GM19035 (cell line): ENCODE measurements around the gene LRRTM2.

Experiments
- ATAC-seq: cut with Tn5 transposase; IDR thresholded peaks from one replicate; pipeline ENCODE4 v1.9.1; 2021; ENCODE audit not compliant: unreplicated experiment

LRRTM2 gene

GRCh38 chr5:138883211-138883610, 8.1 kb upstream of the LRRTM2 start:
- no peak for ATAC-seq

DNA sequence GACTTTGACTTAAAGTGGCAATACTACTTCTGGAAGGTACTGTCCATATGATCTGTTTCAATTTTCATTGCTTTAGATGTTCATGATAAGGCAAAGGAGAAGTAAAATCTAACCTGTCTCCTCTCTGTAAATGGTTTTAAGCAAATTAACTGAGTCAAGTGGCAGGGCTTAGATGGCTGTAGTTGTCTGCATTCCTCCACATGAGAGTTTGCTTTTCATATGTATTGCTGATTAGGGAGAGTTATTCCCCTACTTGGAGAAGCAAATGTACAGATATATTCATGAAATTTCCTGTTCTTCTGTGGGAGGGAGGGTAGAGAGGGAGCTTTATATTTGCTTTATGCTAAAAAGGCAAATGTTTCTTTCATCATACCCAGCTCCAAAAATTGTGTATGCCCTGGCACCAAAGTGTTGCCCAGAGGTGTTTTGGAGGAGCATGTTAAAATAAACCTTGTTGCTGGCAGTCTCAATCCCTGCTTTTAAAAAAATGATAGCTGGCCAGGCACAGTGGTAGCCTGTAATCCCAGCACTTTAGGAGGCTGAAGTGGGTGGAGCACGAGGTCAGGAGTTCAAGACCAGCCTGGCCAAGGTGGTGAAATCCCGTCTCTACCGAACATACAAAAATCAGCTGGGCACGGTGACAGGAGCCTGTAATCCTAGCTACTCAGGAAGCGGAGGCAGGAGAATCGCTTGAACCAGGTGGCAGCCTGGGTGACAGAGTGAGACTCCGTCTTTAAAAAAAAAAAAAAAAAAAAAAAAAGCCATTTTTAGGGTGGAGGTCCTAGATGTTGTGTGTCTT, 3.5 kb upstream of the LRRTM2 start:
- no peak for ATAC-seq

DNA sequence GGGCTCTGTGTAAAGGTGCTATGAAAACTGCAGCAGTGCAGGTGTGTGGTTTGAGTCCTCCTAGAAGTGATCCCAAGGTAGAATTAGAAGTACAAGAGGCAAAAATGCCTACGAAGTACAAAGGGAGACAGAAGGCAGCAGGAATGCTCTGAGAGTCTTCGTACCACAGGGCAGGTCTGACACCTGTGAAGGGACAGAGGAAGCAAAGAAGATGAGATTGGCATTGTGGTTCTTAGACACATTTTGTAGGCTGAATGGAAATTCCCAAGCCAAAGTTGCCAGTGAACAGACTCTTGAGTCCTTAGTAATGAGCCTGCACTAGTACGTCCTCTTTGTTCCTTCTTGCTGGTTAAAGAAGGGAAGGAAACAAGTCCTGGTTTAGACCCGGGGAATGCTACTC, 1.7 kb upstream of the LRRTM2 start:
- no peak for ATAC-seq

- no peak for ATAC-seq
These were observed 811 bp upstream of the LRRTM2 start for GRCh38 chr5:138875946-138876345.

DNA sequence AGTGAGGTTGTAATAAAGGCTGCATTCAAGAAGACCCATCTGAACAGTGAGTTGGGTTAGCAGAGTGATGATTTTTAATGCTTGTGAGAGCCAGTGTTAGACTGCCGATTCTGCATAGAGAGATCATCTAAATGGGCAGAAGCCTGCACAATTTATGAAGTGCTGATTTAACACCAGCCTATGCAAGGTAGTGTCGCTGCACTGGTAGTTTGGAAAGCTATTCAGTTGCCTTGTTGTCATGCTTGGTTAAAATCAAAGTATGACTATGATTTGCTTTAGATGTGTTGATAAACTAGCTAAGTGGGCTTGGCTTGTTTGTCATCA, 379 bp upstream of the LRRTM2 start:
- ATAC-seq, result no peak

DNA sequence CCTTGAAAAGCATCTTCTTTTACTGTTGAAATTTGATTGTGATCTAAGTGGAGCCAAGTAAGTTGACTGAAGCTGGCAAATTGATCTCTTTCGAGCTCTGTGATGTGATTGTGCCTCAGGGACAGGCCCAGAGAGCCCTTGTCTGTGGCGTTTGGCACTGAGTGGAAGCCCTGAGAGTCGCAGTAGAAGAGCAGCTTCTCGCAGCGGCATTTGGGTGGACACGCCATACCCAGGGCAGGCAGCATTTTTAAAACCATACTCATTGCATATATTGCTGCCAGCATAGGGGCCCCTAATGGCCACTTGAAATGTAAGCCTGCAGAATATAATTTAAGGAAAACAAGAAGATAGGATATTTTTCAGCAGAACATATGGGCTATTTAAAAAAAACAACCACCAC, 894 bp downstream of the LRRTM2 start:
- ATAC-seq, result no peak

DNA sequence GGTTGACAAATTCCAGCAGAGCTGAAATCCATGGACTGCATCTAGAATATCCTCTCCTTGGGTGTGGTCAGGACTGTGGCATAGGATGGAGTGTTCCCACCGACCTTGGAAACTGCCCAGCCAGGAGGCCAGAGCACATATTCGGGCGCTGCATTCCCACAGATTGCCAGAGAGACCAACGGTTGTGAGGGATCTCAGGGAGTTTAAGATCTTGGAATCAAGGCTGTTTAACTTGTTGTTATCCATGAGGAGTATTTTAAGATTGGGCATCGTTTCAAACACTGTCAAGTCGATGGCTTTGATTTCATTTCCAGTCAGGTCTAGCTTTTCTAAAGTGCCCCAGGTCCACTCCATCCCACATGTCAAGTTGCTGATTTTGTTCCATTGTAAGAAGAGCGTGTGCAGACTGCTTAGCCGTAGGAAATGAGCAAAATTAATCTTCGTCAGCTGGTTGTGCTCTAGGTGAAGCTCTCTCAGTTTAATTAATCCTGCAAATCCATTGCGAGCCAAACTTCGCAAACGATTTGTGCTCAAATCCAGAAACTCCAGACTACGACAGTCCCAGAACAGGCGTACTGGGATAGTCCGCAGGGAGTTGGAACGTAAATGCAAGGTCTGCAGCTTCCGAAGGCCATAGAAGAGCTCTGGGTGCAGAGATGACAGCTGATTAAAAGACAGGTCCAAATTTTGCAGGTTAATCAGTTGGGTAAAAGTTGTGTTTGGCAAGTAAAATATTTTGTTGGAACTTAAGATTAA, 1.5 kb downstream of the LRRTM2 start:
- no peak for ATAC-seq

GRCh38 chr5:138872841-138873465, 2.2 kb downstream of the LRRTM2 start:
- no peak for ATAC-seq

DNA sequence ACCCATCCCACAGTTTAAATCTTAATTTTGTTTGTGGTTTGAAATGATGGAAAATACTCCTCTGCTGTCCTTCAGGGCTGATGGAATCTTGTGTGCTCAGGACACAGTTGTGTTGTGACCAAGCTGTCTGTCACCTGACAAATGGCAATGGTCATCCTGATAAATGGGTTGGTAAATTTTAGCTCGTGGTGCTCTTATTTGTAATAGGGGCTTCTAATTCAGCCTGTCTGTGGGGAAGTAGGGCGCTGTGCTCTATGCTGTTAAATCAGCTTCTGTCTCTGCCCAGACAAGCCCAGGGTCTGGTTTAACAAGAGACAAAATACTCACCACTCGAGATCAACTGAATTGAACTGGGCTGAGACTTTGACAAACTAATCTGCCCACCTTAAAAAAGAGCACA, 4.5 kb downstream of the LRRTM2 start:
- ATAC-seq, result no peak

DNA sequence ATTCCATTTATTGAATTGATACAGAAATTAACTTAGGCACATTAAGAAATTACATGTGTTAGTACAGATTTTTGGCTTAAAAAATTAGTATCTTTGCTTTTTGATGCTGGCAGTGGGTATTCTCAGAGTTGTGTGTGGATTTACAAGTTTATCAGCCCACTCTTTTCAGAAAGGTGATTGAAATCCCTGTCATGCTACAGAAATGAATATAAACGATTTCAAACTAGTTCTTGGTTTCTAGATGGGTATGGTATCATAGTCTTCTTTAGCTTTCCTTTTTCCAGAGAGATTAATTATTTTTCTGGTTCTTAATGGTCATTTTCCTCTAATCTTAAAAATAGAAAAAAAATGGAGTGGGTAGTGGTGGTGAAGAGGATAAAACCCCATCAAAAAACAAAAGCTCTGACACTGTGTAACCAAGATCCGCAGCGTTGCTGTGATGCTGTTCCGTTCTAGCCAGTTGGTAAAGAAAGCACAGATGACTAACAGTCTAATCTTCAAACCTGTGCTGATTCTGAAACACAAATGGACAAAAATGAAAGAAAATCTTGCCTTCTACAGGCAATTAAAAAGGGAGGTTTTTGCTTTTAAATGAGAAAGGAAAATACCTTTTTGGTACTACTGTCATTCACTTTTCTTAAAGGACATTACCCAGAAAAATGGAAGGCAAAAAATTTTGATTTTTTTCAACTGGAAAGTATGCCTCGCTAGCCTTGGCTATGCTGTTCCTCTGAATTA, 5.2 kb downstream of the LRRTM2 start:
- ATAC-seq, result no peak

GRCh38 chr5:138869038-138869437, 6.1 kb downstream of the LRRTM2 start:
- ATAC-seq, result no peak

DNA sequence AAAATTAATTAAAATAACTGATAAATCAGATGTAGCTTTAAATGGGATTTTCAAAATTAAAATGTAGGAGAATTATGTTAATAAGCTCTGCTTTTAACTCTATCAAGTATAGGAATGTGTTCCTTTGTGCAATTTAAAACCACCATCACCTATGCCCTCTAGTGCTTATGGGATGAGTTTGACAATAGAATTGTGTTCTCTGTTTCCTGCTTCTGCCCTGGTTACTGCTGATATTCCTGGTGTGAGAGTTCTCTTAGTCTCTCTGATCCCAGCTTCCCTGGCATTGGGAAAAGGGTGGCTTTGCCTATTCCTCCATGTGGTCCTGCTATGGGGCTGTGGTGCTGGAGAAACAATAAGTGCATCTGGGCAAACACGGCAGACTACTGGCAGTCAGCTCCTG, 8.1 kb downstream of the LRRTM2 start:
- no peak for ATAC-seq

DNA sequence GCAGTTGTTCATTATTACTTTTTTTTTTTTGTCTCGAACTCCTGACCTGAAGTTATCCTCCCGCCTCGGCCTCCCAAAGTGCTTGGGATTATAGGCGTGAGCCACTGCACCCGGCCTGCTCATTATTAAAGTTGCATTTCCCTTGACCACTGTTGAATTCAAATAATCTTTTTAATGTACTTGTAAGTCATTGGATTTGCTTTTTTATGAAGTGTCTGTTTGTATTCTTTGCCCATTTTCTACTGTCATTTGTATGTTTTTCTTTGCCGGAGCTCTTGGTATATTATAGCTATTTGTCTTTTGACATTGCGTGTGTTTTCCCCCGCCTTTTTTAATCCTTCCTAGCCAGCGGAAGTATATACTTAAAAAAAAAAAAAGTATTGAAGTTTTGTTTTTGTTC, 22.0 kb downstream of the LRRTM2 start:
- ATAC-seq, result no peak

DNA sequence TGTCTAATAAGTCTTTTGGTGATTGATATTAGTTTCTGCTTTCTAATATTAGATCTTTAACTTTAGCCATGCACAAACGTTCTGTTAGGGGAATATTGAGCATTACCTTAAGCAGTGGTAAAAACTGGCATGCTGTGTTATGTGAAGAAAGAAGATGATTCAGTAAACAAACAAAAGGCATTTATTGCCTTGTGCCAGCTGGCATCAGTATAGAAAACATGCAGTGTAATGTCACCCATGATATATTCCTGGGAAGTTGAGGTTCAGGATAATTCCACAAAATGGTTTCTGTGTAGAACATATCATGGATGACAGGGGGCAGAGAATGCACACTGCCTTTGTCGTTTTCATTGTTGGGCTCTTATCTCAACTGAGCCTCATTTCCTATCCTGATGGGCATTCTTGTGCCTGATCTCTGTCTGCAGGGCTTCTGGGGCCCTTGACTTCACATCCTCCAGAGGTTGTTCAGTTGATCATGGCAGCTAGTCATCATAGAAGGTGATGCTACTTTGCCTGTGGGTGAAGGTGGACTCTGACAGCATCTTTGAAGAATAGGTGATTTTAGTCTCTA, 24.2 kb downstream of the LRRTM2 start:
- ATAC-seq, result no peak

- ATAC-seq, result no peak
These were observed 25.3 kb downstream of the LRRTM2 start for GRCh38 chr5:138849882-138850281.

DNA sequence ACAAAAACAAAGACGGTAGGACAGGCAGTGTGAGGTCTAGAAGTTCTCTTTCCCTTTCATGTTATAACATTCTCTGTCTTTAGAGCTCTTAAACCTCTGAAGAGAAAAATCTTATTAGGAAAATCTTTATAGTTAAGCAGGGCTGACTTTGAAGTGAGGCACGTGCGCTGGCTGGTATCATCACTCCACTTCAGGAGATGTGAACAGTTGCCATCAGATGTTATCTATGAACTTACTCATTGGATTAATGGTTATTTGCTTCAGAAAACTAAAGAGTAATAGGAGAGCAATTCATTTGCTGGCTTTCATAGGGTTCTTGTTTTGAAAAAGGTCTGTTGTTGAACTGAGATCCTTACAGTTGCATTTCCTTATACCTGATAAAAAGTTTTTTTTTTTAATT, 25.7 kb downstream of the LRRTM2 start:
- ATAC-seq, result no peak

DNA sequence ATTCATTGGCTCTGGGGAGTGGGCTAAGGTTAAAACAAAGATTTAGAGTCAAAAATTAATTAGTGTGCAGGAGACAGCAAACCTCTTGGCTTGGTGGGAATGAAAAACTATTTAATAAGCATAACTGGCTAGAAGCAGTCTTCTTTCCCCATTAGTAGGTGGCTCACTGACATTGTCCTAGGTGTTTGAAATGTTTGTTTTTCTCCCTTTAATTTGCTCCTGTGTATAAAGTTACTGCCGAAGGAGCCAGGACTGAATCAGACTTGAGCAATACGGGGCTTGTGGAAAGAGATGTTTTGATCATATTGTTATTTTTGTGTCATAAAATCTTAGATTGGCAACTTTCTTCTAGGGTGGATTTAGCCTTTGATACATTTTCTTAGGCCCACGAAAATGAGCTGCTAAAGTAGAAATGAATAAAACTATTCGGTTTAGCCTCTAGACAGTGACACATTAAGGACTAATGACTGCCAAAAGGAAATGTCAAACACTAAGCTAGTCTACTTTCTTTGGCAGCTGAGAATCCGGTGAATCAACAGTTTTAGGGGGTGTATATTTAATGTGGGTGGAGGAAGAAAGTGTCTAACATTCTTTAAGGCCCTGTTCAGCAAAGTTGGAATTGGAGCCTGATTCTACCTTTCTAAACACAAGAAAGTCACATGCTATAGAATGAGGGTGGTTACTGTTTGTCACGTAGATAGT, 30.2 kb downstream of the LRRTM2 start:
- ATAC-seq, result no peak

GRCh38 chr5:138844125-138844461, 31.0 kb downstream of the LRRTM2 start:
- no peak for ATAC-seq

DNA sequence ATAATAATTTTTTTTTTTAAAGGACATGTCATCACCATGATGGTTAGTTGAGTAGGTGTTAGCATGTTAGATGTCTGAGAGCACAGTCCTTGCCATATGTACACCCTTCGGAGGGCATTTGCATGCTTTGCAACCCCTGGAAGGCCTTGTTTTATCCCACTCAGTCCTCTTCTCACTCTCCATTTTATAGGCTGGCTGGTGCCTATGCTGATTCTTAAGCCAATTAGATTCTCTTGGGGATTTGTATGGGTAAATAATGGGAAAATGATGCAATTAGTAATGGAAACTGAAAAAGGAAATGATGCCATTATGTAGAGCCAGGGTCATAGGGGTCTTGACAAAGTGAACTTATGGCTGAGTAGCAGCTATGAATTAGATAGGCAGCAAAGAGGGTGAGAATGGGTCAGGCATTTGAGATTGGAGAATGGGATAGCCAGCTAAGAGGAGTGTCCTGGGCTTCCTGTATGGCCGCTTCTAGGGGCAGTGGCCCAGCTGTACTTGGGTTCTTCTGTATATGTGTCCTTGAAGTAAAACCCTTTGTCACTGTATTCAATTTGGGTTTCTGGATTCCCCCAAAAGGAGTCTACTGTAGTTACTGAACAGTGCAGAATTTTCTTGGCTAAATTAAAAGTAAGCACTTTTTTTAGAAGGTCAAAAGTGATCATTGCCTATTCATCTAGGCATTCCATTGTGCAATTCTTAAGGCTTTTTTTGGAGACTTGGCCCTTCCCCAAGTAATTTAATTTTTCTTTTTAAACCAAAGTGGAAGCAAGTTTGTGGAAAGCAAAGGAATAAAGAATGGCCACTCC, 31.6 kb downstream of the LRRTM2 start:
- no peak for ATAC-seq

GRCh38 chr5:138841531-138841930, 33.6 kb downstream of the LRRTM2 start:
- ATAC-seq, result no peak
